CD8-positive, alpha-beta memory T cell (primary cell): ENCODE measurements around the gene CD44. TPM values are rescaled to one million over a fixed set of nuclear protein-coding genes. Genes with fewer than 3 reads are reported as not detected.
A peak's percentile ranks its signal among the peaks of the same experiment; 100 is the strongest.

ENCODE experiments used
- CTCF ChIA-PET: fragments of 350-600 bp; sonication (Branson Sonifier 250); formaldehyde crosslinking; loops from one replicate; lab custom pipeline; 2021; ENCODE audit warnings: antibody characterized with exemption; lab: Charles Lee
- POLR2A ChIA-PET: fragments of 350-600 bp; sonication (Branson Sonifier 250); formaldehyde crosslinking; loops from one replicate; lab custom pipeline; 2021; ENCODE audit warnings: antibody characterized with exemption; lab: Charles Lee
- DNase-seq, 5 donors: peaks; one replicate each; pipeline versions ENCODE4 v3.0.0 to v3.0.0-alpha.2; 2020 to 2022; ENCODE audit warnings: mixed read lengths in 1 of 5
- H3K27ac ChIP-seq: one replicate; pipeline ENCODE4 v1.7.0; 2013; ENCODE audit warnings: low read depth, mild to moderate bottlenecking, low read length, moderate library complexity
- H3K27me3 ChIP-seq: 2 replicates; pipeline ENCODE4 v1.7.0; 2013; ENCODE audit warnings: low read length, mild to moderate bottlenecking; ENCODE audit not compliant: insufficient read depth, poor library complexity, severe bottlenecking
- H3K36me3 ChIP-seq: 2 replicates; pipeline ENCODE4 v1.7.0; 2013; ENCODE audit warnings: mild to moderate bottlenecking, low read length, moderate library complexity; ENCODE audit not compliant: insufficient read depth
- H3K4me1 ChIP-seq: 2 replicates; pipeline ENCODE4 v1.7.0; 2013; ENCODE audit warnings: mild to moderate bottlenecking, low read length, moderate library complexity; ENCODE audit not compliant: insufficient read depth
- H3K4me3 ChIP-seq: 2 replicates; pipeline ENCODE4 v1.7.0; 2013; ENCODE audit warnings: mild to moderate bottlenecking, low read length
- H3K9me3 ChIP-seq: 2 replicates; pipeline ENCODE4 v1.7.0; 2013; ENCODE audit warnings: mild to moderate bottlenecking, low read length
- H3K27ac Mint-ChIP-seq, 8 donors: one replicate each; pipeline ENCODE4 v1.8.0; 2020 to 2021; ENCODE audit warnings: mixed read lengths in 8 of 8, mild to moderate bottlenecking in 6 of 8, inconsistent platforms in 3 of 8, moderate library complexity in 3 of 8
- H3K27me3 Mint-ChIP-seq, 2 donors: one replicate each; pipeline ENCODE4 v1.8.0; 2020 to 2021; ENCODE audit warnings: mixed read lengths in 2 of 2, mild to moderate bottlenecking in 1 of 2, moderate library complexity in 1 of 2
- H3K36me3 Mint-ChIP-seq, 3 donors: one replicate each; pipeline ENCODE4 v1.8.0; 2020 to 2021; ENCODE audit warnings: mixed read lengths in 3 of 3, inconsistent platforms in 1 of 3, mild to moderate bottlenecking in 1 of 3
- H3K4me1 Mint-ChIP-seq, 3 donors: one replicate each; pipeline ENCODE4 v1.8.0; 2020 to 2021; ENCODE audit warnings: mixed read lengths in 3 of 3, inconsistent platforms in 1 of 3, mild to moderate bottlenecking in 1 of 3
- H3K4me3 Mint-ChIP-seq, 7 donors: one replicate each; pipeline ENCODE4 v1.8.0; 2020 to 2021; ENCODE audit warnings: mixed read lengths in 7 of 7, mild to moderate bottlenecking in 6 of 7, moderate library complexity in 4 of 7, inconsistent platforms in 2 of 7
- H3K9me3 Mint-ChIP-seq, 5 donors: one replicate each; pipeline ENCODE4 v1.8.0; 2020 to 2022; ENCODE audit warnings: mixed read lengths in 5 of 5, mild to moderate bottlenecking in 3 of 5, moderate library complexity in 2 of 5, inconsistent platforms in 1 of 5
- polyA plus RNA-seq: library from polyadenylated mRNA; unstranded; fragments of 300-500 nt; fragmentation: Illumina TruSeq; gene quantifications from one replicate; pipeline ENCODE4 v1.2.3, GENCODE V29; 2021
- total RNA-seq, 2 experiments: library from RNA; stranded (reverse); gene quantifications; one replicate each; pipeline ENCODE4 v1.2.3, GENCODE V29; 2021

Gene CD44
- total and polyA plus RNA-seq, 3 experiments from 2014 or later = 338 to 534 (median 510) TPM

DNA sequence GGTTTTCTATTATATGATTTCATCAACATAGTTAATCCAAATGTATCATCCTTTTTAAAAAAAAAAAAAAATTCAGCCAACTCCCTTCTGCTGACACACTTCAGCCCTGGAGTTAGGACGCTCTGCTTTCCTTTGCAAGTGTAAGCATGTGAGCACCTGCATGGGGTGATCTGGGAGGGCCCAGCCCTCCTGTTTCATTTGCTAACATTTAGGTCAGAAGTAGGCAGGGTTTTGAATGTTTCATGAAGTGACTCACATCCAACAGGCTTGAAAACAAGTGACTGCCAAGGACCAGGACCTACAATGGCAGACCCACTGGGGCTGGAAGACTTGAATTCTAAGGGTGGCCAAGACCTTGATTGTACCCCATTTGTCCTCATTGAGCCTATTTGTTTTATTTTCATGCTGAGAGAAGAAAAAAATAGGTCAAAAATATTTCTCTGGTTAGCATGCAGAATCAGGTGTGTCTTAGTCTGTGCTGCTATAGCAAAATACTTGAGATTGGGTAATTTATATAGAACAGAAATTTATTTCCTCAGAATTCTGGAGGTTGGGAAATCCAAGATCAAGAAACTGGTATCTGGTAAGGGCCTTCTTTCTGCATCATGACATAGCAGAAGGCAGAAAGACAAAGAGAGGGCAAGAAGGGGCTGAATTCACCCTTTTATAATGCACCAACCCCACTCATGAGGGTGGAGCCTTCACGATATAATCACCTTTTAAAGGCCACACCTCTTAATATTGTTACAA lies 137.6 kb downstream of the CD44 start:
- Mint-ChIP-seq H3K27me3 (no peaks in the 10 kb centered on the region), H3K36me3 (peaks cover 0 to 4% (median 2%) of the 10 kb centered on the region in 3 donors), H3K9me3 (no peaks in the 10 kb centered on the region), H3K4me1 (peaks cover 31 to 46% (median 36%) of the 10 kb centered on the region in 3 donors), H3K4me3 (peak overlapping the region in 1 of 7 donors; percentile 29), H3K27ac (peak overlapping the region in 5 of 8 donors; percentile 8 to 84 (median 35))
- no peak overlapping the region for H3K27ac ChIP-seq
- peaks cover 18% of the 10 kb centered on the region for H3K4me1 ChIP-seq
- H3K9me3 ChIP-seq = no peaks in the 10 kb centered on the region
- DNase-seq = peak in 1 of 5 donors; percentile 6
- H3K27me3 ChIP-seq = no peaks in the 10 kb centered on the region
- H3K4me3 ChIP-seq = no peak overlapping the region
- no peaks in the 10 kb centered on the region for H3K36me3 ChIP-seq
- ChIA-PET POLR2A (no interaction called here), CTCF (interaction anchor here (1.1 kb wide), 1 partner anchor 85 kb away, joined by 4 read pairs; no protein-coding TSS in a partner anchor)

DNA sequence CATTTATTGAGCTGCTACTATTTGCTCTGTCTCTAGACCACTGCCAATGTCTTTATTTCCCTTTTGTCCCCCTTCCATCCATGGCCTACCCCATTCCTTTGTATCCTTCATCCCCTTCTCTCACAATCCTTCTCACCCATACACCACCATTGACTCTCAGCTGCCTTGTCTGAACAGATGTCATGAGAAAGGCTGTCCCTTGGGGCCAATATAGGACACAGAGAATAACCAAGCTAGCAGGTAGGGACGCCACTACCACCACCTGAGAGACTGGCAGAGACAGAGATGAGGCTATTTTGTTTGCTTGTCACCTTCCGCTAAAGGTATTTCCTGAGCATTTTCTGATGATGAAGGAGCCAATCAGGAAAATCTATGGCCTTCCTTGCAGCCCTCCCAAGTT lies 138.9 kb downstream of the CD44 start:
- CTCF ChIA-PET = interaction anchor here (0.7 kb wide), 1 partner anchor 222 kb away, joined by 5 read pairs; no protein-coding TSS in a partner anchor
- peaks cover 24 to 37% (median 28%) of the 10 kb centered on the region in 3 donors for H3K4me1 Mint-ChIP-seq
- no peaks in the 10 kb centered on the region for H3K27me3 Mint-ChIP-seq

DNA sequence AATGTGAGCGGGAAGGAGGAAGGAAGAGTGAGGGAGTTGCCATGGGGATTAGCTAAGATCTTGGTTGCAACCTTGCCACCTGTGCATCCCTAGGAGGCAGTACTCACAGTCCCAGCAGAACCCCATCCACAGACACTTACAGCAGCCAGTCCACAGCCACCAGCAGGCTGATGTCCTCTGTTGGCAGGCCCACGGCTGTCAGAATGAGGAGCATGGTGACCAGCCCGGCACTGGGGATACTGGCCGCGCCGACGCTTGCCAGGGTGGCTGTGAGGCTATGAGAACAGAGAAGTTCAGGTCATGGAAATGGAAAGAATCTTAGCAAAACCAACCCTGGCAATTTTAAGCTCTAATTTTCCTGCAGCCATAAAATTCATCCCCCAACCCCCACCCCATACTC lies 141.8 kb downstream of the CD44 start:
- H3K9me3 ChIP-seq = no peaks in the 10 kb centered on the region
- H3K36me3 ChIP-seq = no peaks in the 10 kb centered on the region
- H3K27ac Mint-ChIP-seq = no peak overlapping the region
- no peak overlapping the region for H3K27ac ChIP-seq
- no peaks in the 10 kb centered on the region for H3K27me3 ChIP-seq
- DNase-seq = no peak
- no peak overlapping the region for H3K4me3 Mint-ChIP-seq
- peaks cover 0 to 6% (median 2%) of the 10 kb centered on the region in 3 donors for H3K36me3 Mint-ChIP-seq
- H3K4me1 ChIP-seq = no peaks in the 10 kb centered on the region
- POLR2A ChIA-PET = no interaction called here
- peaks cover 9 to 16% (median 13%) of the 10 kb centered on the region in 3 donors for H3K4me1 Mint-ChIP-seq
- no peak overlapping the region for H3K4me3 ChIP-seq
- H3K27me3 Mint-ChIP-seq = no peaks in the 10 kb centered on the region
- CTCF ChIA-PET = interaction anchor here (1.0 kb wide), 1 partner anchor 13 kb away, joined by 3 read pairs; no protein-coding TSS in a partner anchor
- no peaks in the 10 kb centered on the region for H3K9me3 Mint-ChIP-seq

More for the DNA sequence above, 138.9 kb downstream of the CD44 start:
- Histone ChIP-seq H3K27ac (no peak overlapping the region), H3K4me1 (peaks cover 9% of the 10 kb centered on the region), H3K36me3 (no peaks in the 10 kb centered on the region), H3K27me3 (no peaks in the 10 kb centered on the region), H3K9me3 (no peaks in the 10 kb centered on the region), H3K4me3 (no peak overlapping the region)
- DNase-seq = no peak
- POLR2A ChIA-PET = no interaction called here
- Mint-ChIP-seq H3K9me3 (no peaks in the 10 kb centered on the region), H3K27ac (peak overlapping the region in 1 of 8 donors; percentile 18), H3K36me3 (peaks cover 0 to 4% (median 2%) of the 10 kb centered on the region in 3 donors), H3K4me3 (no peak overlapping the region)

DNA sequence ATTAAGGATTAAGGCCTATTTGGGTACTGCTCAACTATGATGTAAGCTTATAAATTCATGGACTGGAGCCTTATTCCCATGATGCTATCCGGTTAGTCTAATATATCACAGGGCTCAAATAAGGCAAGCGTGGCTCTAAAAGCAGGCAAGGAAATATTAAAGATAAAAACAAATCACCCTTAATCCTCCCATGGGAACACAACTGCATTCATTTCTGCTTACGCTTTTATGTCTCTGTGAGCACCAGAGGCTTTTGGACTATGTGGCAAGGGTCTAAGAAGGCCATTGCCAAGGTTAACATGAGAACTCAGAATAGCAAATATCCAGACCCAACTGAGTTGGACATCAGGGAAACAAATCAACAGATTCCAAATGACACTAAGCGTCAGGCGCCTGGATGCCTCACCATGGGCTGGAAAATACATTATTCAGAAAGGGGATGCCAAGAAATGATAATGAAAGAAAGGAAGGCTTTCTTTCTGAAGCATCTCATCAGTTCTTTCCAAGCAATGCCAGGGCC lies 142.3 kb downstream of the CD44 start:
- H3K4me3 Mint-ChIP-seq = no peak overlapping the region
- Histone ChIP-seq H3K4me3 (no peak overlapping the region), H3K9me3 (no peaks in the 10 kb centered on the region), H3K27me3 (no peaks in the 10 kb centered on the region), H3K4me1 (no peaks in the 10 kb centered on the region), H3K36me3 (no peaks in the 10 kb centered on the region), H3K27ac (no peak overlapping the region)
- H3K9me3 Mint-ChIP-seq = no peaks in the 10 kb centered on the region
- POLR2A ChIA-PET = no interaction called here
- CTCF ChIA-PET = interaction anchor here (1.0 kb wide), 1 partner anchor 13 kb away, joined by 3 read pairs; no protein-coding TSS in a partner anchor
- no peaks in the 10 kb centered on the region for H3K27me3 Mint-ChIP-seq
- no peak for DNase-seq
- peaks cover 0 to 8% (median 2%) of the 10 kb centered on the region in 3 donors for H3K36me3 Mint-ChIP-seq
- peaks cover 6 to 11% (median 8%) of the 10 kb centered on the region in 3 donors for H3K4me1 Mint-ChIP-seq
- H3K27ac Mint-ChIP-seq = no peak overlapping the region

Other genes with a start within 250 kb of the CD44 start
- 10 to 100 TPM; 36.4 to 38.8 TPM for gene APIP, start 222.8 kb upstream of the CD44 start, total RNA-seq
- gene APIP, start 222.8 kb upstream of the CD44 start, polyA plus RNA-seq = 20.4 TPM
- gene PDHX, start 222.6 kb upstream of the CD44 start, total RNA-seq = 10 to 100 TPM; 37.8 to 41.4 TPM
- 16.3 TPM for gene PDHX, start 222.6 kb upstream of the CD44 start, polyA plus RNA-seq